ENCODE results near the gene TBCK.

GRCh38 chr4:106317815-106318214 is 1.8 kb upstream of the TBCK start:
- TF ChIP-seq, protein P1, sequence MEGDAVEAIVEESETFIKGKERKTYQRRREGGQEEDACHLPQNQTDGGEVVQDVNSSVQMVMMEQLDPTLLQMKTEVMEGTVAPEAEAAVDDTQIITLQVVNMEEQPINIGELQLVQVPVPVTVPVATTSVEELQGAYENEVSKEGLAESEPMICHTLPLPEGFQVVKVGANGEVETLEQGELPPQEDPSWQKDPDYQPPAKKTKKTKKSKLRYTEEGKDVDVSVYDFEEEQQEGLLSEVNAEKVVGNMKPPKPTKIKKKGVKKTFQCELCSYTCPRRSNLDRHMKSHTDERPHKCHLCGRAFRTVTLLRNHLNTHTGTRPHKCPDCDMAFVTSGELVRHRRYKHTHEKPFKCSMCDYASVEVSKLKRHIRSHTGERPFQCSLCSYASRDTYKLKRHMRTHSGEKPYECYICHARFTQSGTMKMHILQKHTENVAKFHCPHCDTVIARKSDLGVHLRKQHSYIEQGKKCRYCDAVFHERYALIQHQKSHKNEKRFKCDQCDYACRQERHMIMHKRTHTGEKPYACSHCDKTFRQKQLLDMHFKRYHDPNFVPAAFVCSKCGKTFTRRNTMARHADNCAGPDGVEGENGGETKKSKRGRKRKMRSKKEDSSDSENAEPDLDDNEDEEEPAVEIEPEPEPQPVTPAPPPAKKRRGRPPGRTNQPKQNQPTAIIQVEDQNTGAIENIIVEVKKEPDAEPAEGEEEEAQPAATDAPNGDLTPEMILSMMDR (IDR thresholded peaks at IDR 0.05), result no peak
- no peak for TF ChIP-seq POLR2A (IDR thresholded peaks at IDR 0.05)
